GM23338 (cell line): ENCODE measurements around the gene MRPS24. TPM values are rescaled to one million over a fixed set of nuclear protein-coding genes. Genes with fewer than 3 reads are reported as not detected.

Experiments
- ATAC-seq: fragments of 200-7000 bp; cut with Tn5 transposase; 3 replicates; pipeline ENCODE4 v1.9.1; 2020
- DNase-seq: peaks from one replicate; pipeline ENCODE4 v3.0.0-alpha.2; 2015; ENCODE audit warnings: low spot score
- H2AFZ ChIP-seq: fragments of 200-600 bp; sonication (generic); 2 replicates; pipeline ENCODE4 v1.8.0; 2016; ENCODE audit warnings: antibody characterized with exemption, mild to moderate bottlenecking, moderate library complexity
- H3F3A ChIP-seq: fragments of 200-600 bp; sonication (generic); replicated peaks from 2 replicates; pipeline ENCODE4 v1.8.0; 2017; ENCODE audit warnings: antibody characterized with exemption, mixed run types, low read depth
- H3K27ac ChIP-seq: fragments of 200-600 bp; sonication (generic); 2 replicates; pipeline ENCODE4 v1.6.1; 2016; ENCODE audit warnings: low read depth
- H3K27me3 ChIP-seq: fragments of 200-600 bp; sonication (generic); 2 replicates; pipeline ENCODE4 v1.8.0; 2016; ENCODE audit warnings: mild to moderate bottlenecking, mixed run types, moderate library complexity; ENCODE audit not compliant: insufficient read depth
- H3K36me3 ChIP-seq: fragments of 200-600 bp; sonication (generic); 2 replicates; pipeline ENCODE4 v1.8.0; 2016; ENCODE audit warnings: mild to moderate bottlenecking; ENCODE audit not compliant: insufficient read depth
- H3K4me1 ChIP-seq: fragments of 200-600 bp; sonication (generic); 2 replicates; pipeline ENCODE4 v1.8.0; 2016; ENCODE audit warnings: mild to moderate bottlenecking, moderate library complexity; ENCODE audit not compliant: insufficient read depth
- H3K4me2 ChIP-seq: fragments of 200-600 bp; sonication (generic); 2 replicates; pipeline ENCODE4 v1.7.1; 2017; ENCODE audit warnings: mixed run types
- H3K4me3 ChIP-seq: fragments of 200-600 bp; sonication (generic); 2 replicates; pipeline ENCODE4 v1.6.1; 2016; ENCODE audit warnings: mixed run types
- H3K79me2 ChIP-seq: fragments of 200-600 bp; sonication (generic); replicated peaks from 2 replicates; pipeline ENCODE4 v1.8.0; 2017; ENCODE audit warnings: mild to moderate bottlenecking; ENCODE audit not compliant: insufficient read depth
- H3K9me2 ChIP-seq: fragments of 200-600 bp; sonication (generic); 2 replicates; pipeline ENCODE4 v1.8.0; 2017; ENCODE audit not compliant: insufficient read depth
- H4K20me1 ChIP-seq: fragments of 200-600 bp; sonication (generic); replicated peaks from 2 replicates; pipeline ENCODE4 v1.8.0; 2017; ENCODE audit warnings: mild to moderate bottlenecking; ENCODE audit not compliant: insufficient read depth
- H3K27ac Mint-ChIP-seq: 2 replicates; pipeline ENCODE4 v1.8.0; 2020; ENCODE audit warnings: inconsistent platforms, mild to moderate bottlenecking, moderate library complexity, mixed read lengths
- H3K27me3 Mint-ChIP-seq: 3 replicates; pipeline ENCODE4 v1.8.0; 2022; ENCODE audit warnings: low read depth, mild to moderate bottlenecking, moderate library complexity, mixed read lengths, inconsistent platforms; ENCODE audit not compliant: insufficient read depth, poor library complexity
- H3K36me3 Mint-ChIP-seq: 3 replicates; pipeline ENCODE4 v1.8.0; 2021; ENCODE audit warnings: low read depth, mild to moderate bottlenecking, inconsistent platforms, moderate library complexity, mixed read lengths
- H3K4me1 Mint-ChIP-seq: 3 replicates; pipeline ENCODE4 v1.8.0; 2020; ENCODE audit warnings: mild to moderate bottlenecking, inconsistent platforms, mixed read lengths
- H3K4me3 Mint-ChIP-seq: 3 replicates; pipeline ENCODE4 v1.8.0; 2021; ENCODE audit warnings: moderate library complexity, mild to moderate bottlenecking, inconsistent platforms, mixed read lengths
- H3K9me3 Mint-ChIP-seq: 3 replicates; pipeline ENCODE4 v1.8.0; 2020; ENCODE audit warnings: moderate library complexity, mild to moderate bottlenecking, inconsistent platforms, mixed read lengths
- CREB1 ChIP-seq: fragments of 250-450 bp; sonication (Bioruptor Pico); IDR thresholded peaks from 2 replicates; pipeline ENCODE4 v1.5.0; 2020; ENCODE audit warnings: low read depth, mild to moderate bottlenecking, moderate library complexity
- CTCF ChIP-seq, 2 experiments: fragments of 200-600 bp in 1 of 2; sonication (generic) in 1 of 2; conservative IDR thresholded peaks; 2 replicates each; pipeline versions ENCODE4 v1.5.1 to v1.6.1; 2016 to 2017; ENCODE audit warnings: antibody characterized with exemption in 2 of 2, low read depth in 2 of 2, mild to moderate bottlenecking in 2 of 2, moderate library complexity in 1 of 2
- ETS1 ChIP-seq: IDR thresholded peaks from 2 replicates; pipeline ENCODE4 v1.6.1; 2016; ENCODE audit warnings: antibody characterized with exemption
- EZH2 ChIP-seq: fragments of 200-600 bp; sonication (generic); IDR thresholded peaks from one replicate; pipeline ENCODE4 v1.8.0; 2017; ENCODE audit warnings: antibody characterized with exemption, mild to moderate bottlenecking, low read depth; ENCODE audit not compliant: unreplicated experiment
- EZH2phosphoT487 ChIP-seq: fragments of 200-600 bp; sonication (generic); IDR thresholded peaks from one replicate; pipeline ENCODE4 v1.8.1; 2018; ENCODE audit warnings: antibody characterized with exemption; ENCODE audit not compliant: unreplicated experiment
- JUNB ChIP-seq: IDR thresholded peaks from one replicate; pipeline ENCODE4 v1.6.1; 2016; ENCODE audit warnings: antibody characterized with exemption; ENCODE audit not compliant: unreplicated experiment
- NANOG ChIP-seq: IDR thresholded peaks from 2 replicates; pipeline ENCODE4 v1.6.1; 2016; ENCODE audit warnings: antibody characterized with exemption, borderline replicate concordance
- POLR2AphosphoS5 ChIP-seq: IDR thresholded peaks from 2 replicates; pipeline ENCODE4 v1.6.1; 2016; ENCODE audit warnings: antibody characterized with exemption, low read depth
- REST ChIP-seq: IDR thresholded peaks from one replicate; pipeline ENCODE4 v1.6.1; 2018; ENCODE audit warnings: antibody characterized with exemption; ENCODE audit not compliant: unreplicated experiment
- STAT1 ChIP-seq: IDR thresholded peaks from one replicate; pipeline ENCODE4 v1.6.1; 2016; ENCODE audit warnings: antibody characterized with exemption; ENCODE audit not compliant: unreplicated experiment
- ZNF114 ChIP-seq: fragments of 250-450 bp; sonication (Bioruptor Pico); IDR thresholded peaks from 2 replicates; pipeline ENCODE4 v1.5.0; 2020; ENCODE audit warnings: mild to moderate bottlenecking, moderate library complexity
- ZNF331 ChIP-seq: fragments of 250-450 bp; sonication (Bioruptor Pico); IDR thresholded peaks from 2 replicates; pipeline ENCODE4 v1.5.0; 2020; ENCODE audit warnings: low read depth, mild to moderate bottlenecking, moderate library complexity
- ZNF462 ChIP-seq: fragments of 250-450 bp; sonication (Bioruptor Pico); IDR thresholded peaks from 2 replicates; pipeline ENCODE4 v1.5.0; 2020; ENCODE audit warnings: mild to moderate bottlenecking, moderate library complexity
- polyA plus RNA-seq: library from polyadenylated mRNA; unstranded; fragments of >200 nt; fragmentation: Nextera tagmentation; extraction: Ambion mirVana; gene quantifications from 2 replicates; pipeline ENCODE4 v1.2.1, GENCODE V29; 2016
- total RNA-seq: library from RNA; depleted of rRNA; stranded (reverse); fragments of >200 nt; shearing (Covaris generic); gene quantifications from 2 replicates; pipeline ENCODE4 v1.2.3, GENCODE V29; 2014

MRPS24 gene
- total and polyA plus RNA-seq, 2 experiments from 2014 or later: 82.9 to 152 TPM

- TF ChIP-seq ZNF462 (no peak), CREB1 (CRISPR knock-in tag) (no peak), REST (no peak), NANOG (no peak)
Measured at GRCh38 chr7:43847496-43847895, 21.8 kb downstream of the MRPS24 start (continued).

- H3K27ac ChIP-seq: no peak overlapping the region
- peaks cover 4% of the 10 kb centered on the region; the same call in 2 of the 3 replicates for H3K4me1 Mint-ChIP-seq
- peaks cover 4% of the 10 kb centered on the region; the same call in 1 of the 2 replicates for H3K4me1 ChIP-seq
- H2AFZ ChIP-seq: no peak overlapping the region
- no peak overlapping the region for H3K4me3 Mint-ChIP-seq
- H3K79me2 ChIP-seq: no peaks in the 10 kb centered on the region
- H3K27ac Mint-ChIP-seq: no peak overlapping the region
- H3F3A ChIP-seq: no peaks in the 10 kb centered on the region
- H3K27me3 ChIP-seq: no peaks in the 10 kb centered on the region
- H3K36me3 ChIP-seq: no peaks in the 10 kb centered on the region
- H3K4me3 ChIP-seq: no peak overlapping the region
- no peaks in the 10 kb centered on the region for H3K36me3 Mint-ChIP-seq
- no peak overlapping the region for H3K4me2 ChIP-seq
- no peaks in the 10 kb centered on the region for H3K9me3 Mint-ChIP-seq
- no peaks in the 10 kb centered on the region for H4K20me1 ChIP-seq
- no peak for ATAC-seq
- H3K9me2 ChIP-seq: no peaks in the 10 kb centered on the region
- H3K27me3 Mint-ChIP-seq: no peaks in the 10 kb centered on the region
- TF ChIP-seq JUNB (no peak), ZNF331 (no peak), ZNF114 (no peak), CTCF (conservative IDR thresholded peaks at IDR 0.05; ENCODE audit: low read depth in 2 of 2) (no peak), POLR2AphosphoS5 (no peak), ETS1 (no peak), EZH2 (no peak), NANOG (no peak), STAT1 (no peak), EZH2phosphoT487 (no peak), CREB1 (CRISPR knock-in tag) (no peak)
- no peak for DNase-seq
Measured at GRCh38 chr7:43844662-43845061, 24.7 kb downstream of the MRPS24 start.
